Gastroesophageal sphincter (tissue), 4 donors: ENCODE measurements around the gene DDX5. TPM values are rescaled to one million over a fixed set of nuclear protein-coding genes. Genes with fewer than 3 reads are reported as not detected.
A peak's percentile ranks its signal among the peaks of the same experiment; 100 is the strongest.

Experiments
- ATAC-seq: fragments of 150-250 bp; one replicate; pipeline ENCODE4 v1.9.1; 2016; ENCODE audit warnings: mild to moderate bottlenecking, moderate library complexity
- H3K27ac ChIP-seq, 4 donors: fragments of 200-600 bp; sonication (generic) in 3 of 4; 1 replicate in 3 of 4; 2 replicates in 1 of 4; pipeline ENCODE4 v1.5.1; 2016 to 2019
- H3K27me3 ChIP-seq: fragments of 200-600 bp; sonication (generic); one replicate; pipeline ENCODE4 v1.5.1; 2019
- H3K36me3 ChIP-seq, 2 donors: fragments of 200-600 bp; sonication (generic); one replicate each; pipeline ENCODE4 v1.5.1; 2019; ENCODE audit warnings: control low read depth in 1 of 2
- H3K4me1 ChIP-seq, 3 donors: fragments of 200-600 bp; sonication (generic); 1 replicate in 2 of 3; 2 replicates in 1 of 3; pipeline ENCODE4 v1.5.1; 2016 to 2019; ENCODE audit warnings: control low read depth in 2 of 3
- H3K4me3 ChIP-seq, 2 donors: fragments of 200-600 bp; sonication (generic); one replicate each; pipeline ENCODE4 v1.5.1; 2019; ENCODE audit warnings: mild to moderate bottlenecking in 1 of 2, moderate library complexity in 1 of 2
- H3K9me3 ChIP-seq, 3 donors: fragments of 200-600 bp; sonication (generic); one replicate each; pipeline ENCODE4 v1.5.1; 2017 to 2019; ENCODE audit warnings: control low read depth in 2 of 3
- EP300 ChIP-seq: sonication (generic); formaldehyde crosslinking; IDR thresholded peaks from one replicate; pipeline ENCODE4 v1.6.1; 2017; ENCODE audit warnings: antibody characterized with exemption, mild to moderate bottlenecking
- POLR2A ChIP-seq, 2 donors: fragments of 450-650 bp; IDR thresholded peaks; one replicate each; pipeline ENCODE4 v1.6.1; 2017; ENCODE audit warnings: antibody characterized with exemption in 2 of 2, mild to moderate bottlenecking in 2 of 2, moderate library complexity in 1 of 2
- POLR2AphosphoS5 ChIP-seq: sonication (generic); formaldehyde crosslinking; IDR thresholded peaks from one replicate; pipeline ENCODE4 v1.6.1; 2017; ENCODE audit warnings: antibody characterized with exemption
- WGBS, 2 donors: methylation state at CpG; one replicate each; pipeline ENCODE4 v1.1.5; 2018; ENCODE audit warnings: low coverage in 1 of 2; 5-methylcytosine and 5-hydroxymethylcytosine counted together
- small RNA-seq, 4 donors: library from RNA; depleted of rRNA; stranded (forward); fragments of <200 nt; gene quantifications; one replicate each; pipeline ENCODE3, GENCODE V24; 2016
- total RNA-seq, 4 donors: library from RNA; depleted of rRNA; stranded (reverse); fragments of >200 nt; gene quantifications; one replicate each; pipeline ENCODE4 v1.1.0, GENCODE V29; 2016
- TF ChIP-seq, protein P1 (sequence below), 4 experiments: fragments of 200-600 bp in 2 of 4; fragments of 450-650 bp in 2 of 4; sonication (generic) in 1 of 4; IDR thresholded peaks; one replicate each; pipeline ENCODE4 v1.5.1; 2017 to 2019; ENCODE audit warnings: antibody characterized with exemption in 4 of 4, mild to moderate bottlenecking in 2 of 4, moderate library complexity in 2 of 4

Gene DDX5
- total RNA-seq, 4 donors from 2014 or later = 585 to 908 (median 632) TPM

DNA sequence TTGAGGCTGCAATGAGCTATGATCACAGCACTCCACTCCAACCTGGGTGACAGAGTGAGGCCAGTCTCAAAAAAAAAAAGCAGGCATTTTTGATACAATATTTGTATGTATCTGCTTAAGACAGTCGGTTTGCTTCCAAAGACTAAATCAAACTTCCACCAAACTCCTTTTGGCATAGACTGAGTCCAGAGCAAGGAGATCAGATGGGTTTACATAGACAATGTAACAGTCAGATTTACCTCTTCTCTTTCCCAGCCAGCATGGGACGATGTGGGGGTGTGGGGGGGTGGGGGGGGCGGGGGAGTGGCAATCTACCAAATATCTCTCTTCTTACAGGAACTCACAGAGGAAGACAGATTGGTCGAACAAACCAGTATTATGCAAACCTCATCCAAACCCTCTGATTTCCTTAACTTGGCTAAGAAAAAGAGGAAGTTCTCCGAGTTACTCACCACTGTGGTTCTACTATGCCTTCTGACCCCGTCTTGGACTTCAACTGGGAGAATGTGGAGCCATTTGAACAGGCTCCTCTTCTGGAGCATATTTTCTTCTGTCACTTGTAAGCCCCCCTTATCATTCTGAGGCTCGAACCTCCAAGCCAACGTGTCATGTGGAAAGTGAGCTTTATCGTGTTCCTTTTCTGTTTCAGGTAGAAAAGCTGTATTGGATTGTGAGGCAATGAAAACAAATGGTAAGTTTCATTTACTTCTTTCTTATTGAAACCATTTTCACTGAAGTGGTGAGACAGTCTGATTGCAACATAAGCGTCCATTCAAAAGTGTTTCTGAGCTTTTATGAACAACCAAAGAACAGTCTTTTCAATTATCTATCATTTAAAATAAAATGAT is 57.2 kb downstream of the DDX5 start, which contains the start of gene MILR1:
Gene MILR1 (plus strand): TSS at position 451 of the 848 bp plus-strand sequence. CDS start 54 bp downstream, at position 505.
- Histone ChIP-seq H3K9me3 (no peaks in the 10 kb centered on the region), H3K27ac (peak within 1 kb of the TSS in 3 of 4 donors; percentile 57 to 66 (median 61)), H3K4me1 (peaks cover 0 to 7% (median 0%) of the 10 kb centered on the region in 3 donors), H3K27me3 (no peaks in the 10 kb centered on the region), H3K36me3 (no peaks in the 10 kb centered on the region), H3K4me3 (no peak within 1 kb of the TSS)
- no peak for TF ChIP-seq POLR2A (IDR thresholded peaks at IDR 0.05)
- TF ChIP-seq POLR2AphosphoS5 = no peak
- TF ChIP-seq, protein P1, sequence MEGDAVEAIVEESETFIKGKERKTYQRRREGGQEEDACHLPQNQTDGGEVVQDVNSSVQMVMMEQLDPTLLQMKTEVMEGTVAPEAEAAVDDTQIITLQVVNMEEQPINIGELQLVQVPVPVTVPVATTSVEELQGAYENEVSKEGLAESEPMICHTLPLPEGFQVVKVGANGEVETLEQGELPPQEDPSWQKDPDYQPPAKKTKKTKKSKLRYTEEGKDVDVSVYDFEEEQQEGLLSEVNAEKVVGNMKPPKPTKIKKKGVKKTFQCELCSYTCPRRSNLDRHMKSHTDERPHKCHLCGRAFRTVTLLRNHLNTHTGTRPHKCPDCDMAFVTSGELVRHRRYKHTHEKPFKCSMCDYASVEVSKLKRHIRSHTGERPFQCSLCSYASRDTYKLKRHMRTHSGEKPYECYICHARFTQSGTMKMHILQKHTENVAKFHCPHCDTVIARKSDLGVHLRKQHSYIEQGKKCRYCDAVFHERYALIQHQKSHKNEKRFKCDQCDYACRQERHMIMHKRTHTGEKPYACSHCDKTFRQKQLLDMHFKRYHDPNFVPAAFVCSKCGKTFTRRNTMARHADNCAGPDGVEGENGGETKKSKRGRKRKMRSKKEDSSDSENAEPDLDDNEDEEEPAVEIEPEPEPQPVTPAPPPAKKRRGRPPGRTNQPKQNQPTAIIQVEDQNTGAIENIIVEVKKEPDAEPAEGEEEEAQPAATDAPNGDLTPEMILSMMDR (IDR thresholded peaks at IDR 0.05) = no peak
- no peak for TF ChIP-seq EP300
- peak; percentile 96 for ATAC-seq
- 35 to 43% methylated on average over 4 to 8 of the region's 10 CpGs for WGBS, 2 donors

Small RNAs within 50 kb of the gene (small RNA-seq; reads per million reads assigned to genes)
- 0 reads per million in 4 donors for gene ATP5MFP4

Other genes starting within 250 kb of the DDX5 start
- gene TEX2, start 243.0 kb downstream of the DDX5 start, total RNA-seq = 10 to 100 TPM; 37.8 to 60.9 (median 47.0) TPM
- gene PECAM1, start 115.4 kb downstream of the DDX5 start, total RNA-seq = 100 to 1,000 TPM in 2 of 4 donors, 10 to 100 TPM in 2; 33.8 to 219 (median 104) TPM
- 10 to 100 TPM in 1 of 4 donors, 1 to 10 TPM in 2, not detected in 1; 3.5 to 10.1 (median 7.3) TPM for gene MILR1, start 57.2 kb downstream of the DDX5 start, total RNA-seq
- gene POLG2, start 9.2 kb downstream of the DDX5 start, total RNA-seq = 10 to 100 TPM in 1 of 4 donors, 1 to 10 TPM in 3; 1.4 to 12.6 (median 6.6) TPM
- gene CEP95, start 688 bp upstream of the DDX5 start, total RNA-seq = 10 to 100 TPM; 18.6 to 52.0 (median 33.2) TPM
- 10 to 100 TPM; 35.0 to 60.8 (median 37.9) TPM for gene SMURF2, start 156.0 kb upstream of the DDX5 start, total RNA-seq